ENCODE results near the gene TRIM5.
"Not testable (repeated sequence)": the region's sequence is repeated elsewhere in the genome, so short reads cannot be mapped to it uniquely, and the experiment has no call there.

Gene TRIM5

DNA sequence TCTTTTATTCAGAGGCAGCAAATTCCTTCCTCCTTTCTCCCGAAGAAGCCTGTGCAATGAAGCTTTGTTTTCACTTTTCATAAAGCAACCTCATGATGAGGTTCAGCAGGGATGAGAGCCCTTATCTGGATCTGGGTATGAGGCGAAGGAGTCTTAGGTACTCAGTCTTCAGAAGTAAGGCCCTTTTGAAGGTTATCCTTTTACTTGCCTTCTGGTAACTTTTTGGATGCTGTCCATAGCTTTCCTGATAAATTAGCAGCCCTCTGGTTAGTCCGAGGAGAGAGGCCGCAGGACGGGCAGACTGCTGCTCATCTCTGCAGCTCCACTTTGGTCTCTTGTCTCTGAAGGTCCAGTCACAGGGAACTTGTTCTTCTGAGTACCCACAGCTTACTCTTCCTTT is 5.9 kb upstream of the TRIM5 start:
- TF ChIP-seq, protein P1, sequence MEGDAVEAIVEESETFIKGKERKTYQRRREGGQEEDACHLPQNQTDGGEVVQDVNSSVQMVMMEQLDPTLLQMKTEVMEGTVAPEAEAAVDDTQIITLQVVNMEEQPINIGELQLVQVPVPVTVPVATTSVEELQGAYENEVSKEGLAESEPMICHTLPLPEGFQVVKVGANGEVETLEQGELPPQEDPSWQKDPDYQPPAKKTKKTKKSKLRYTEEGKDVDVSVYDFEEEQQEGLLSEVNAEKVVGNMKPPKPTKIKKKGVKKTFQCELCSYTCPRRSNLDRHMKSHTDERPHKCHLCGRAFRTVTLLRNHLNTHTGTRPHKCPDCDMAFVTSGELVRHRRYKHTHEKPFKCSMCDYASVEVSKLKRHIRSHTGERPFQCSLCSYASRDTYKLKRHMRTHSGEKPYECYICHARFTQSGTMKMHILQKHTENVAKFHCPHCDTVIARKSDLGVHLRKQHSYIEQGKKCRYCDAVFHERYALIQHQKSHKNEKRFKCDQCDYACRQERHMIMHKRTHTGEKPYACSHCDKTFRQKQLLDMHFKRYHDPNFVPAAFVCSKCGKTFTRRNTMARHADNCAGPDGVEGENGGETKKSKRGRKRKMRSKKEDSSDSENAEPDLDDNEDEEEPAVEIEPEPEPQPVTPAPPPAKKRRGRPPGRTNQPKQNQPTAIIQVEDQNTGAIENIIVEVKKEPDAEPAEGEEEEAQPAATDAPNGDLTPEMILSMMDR (IDR thresholded peaks at IDR 0.05; ENCODE audit: insufficient read depth, low read length, missing control alignments), result no peak
- no peak for DNase-seq (ENCODE audit: low read depth, low spot score)
- CTCF ChIA-PET, result interaction anchor here (1.2 to 2.3 kb wide), 3 partner anchors 84 to 214 kb away, joined by 3 to 6 read pairs (median 5); no protein-coding TSS in a partner anchor
- H3K4me3 ChIP-seq (ENCODE audit: low read depth, low read length), result peak overlapping the region; percentile 58
- POLR2A ChIA-PET, result interaction anchor here (0.9 kb wide), 1 partner anchor 9 kb away, joined by 3 read pairs; no protein-coding TSS in a partner anchor

DNA sequence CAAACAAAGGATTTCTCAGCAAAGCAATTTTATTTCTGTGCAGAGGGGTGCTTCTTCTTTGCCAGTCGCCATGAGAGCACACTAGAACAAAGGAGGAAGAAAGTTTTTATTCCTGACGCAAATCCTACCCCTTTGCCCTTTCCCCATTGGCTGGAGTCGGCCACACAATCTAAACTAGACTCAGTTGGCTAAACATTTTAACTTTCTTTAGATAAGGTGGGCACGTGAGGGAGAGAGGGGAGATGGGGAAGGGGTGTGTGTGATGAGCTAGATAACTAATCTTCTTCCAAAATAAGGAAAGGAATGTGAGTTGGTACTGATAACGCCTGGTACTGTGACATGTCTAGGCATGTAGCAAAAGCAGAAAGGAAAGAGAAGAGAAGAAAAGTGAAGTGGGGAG is 5.3 kb upstream of the TRIM5 start:
- POLR2A ChIA-PET, result interaction anchor here (0.9 kb wide), 1 partner anchor 9 kb away, joined by 3 read pairs; no protein-coding TSS in a partner anchor
- H3K4me3 ChIP-seq (ENCODE audit: low read depth, low read length), result peak overlapping the region; percentile 58
- DNase-seq (ENCODE audit: low read depth, low spot score), result no peak
- TF ChIP-seq, protein P1 (IDR thresholded peaks at IDR 0.05; ENCODE audit: insufficient read depth, low read length, missing control alignments), result no peak
- CTCF ChIA-PET, result interaction anchor here (1.2 to 2.3 kb wide), 4 partner anchors 28 to 214 kb away, joined by 3 to 6 read pairs (median 4); no protein-coding TSS in a partner anchor

DNA sequence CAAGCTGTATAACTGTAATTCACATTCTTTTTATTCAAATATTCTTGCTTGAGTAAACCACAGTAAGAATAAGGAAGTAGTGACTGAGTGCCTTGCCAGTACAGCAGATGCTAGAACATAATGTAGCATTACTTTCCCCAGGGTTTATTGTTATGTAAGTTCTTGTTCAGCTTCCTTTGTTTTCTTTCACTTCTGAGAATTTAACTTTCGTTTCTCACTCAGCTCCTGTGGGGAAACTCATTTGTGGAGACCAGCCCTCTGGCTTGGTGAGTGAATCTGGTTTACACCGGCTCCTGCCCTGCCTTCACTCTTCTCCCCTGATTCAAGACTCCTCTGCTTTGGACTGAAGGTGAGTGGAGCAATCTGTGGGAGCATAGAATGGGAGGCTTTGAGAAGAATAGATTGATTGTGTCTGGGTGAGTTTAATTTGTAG is 4.7 kb upstream of the TRIM5 start, which contains the start of gene TRIM22:
TRIM22 (plus strand) TSS at position 240 of the 433 bp plus-strand sequence. CDS start 6,443 bp downstream, outside the sequence.
- DNase-seq (ENCODE audit: low read depth, low spot score), result peak; percentile 36
- ChIA-PET CTCF (interaction anchor here (1.2 to 2.3 kb wide), 5 partner anchors 29 to 213 kb away, joined by 3 to 6 read pairs (median 4); no protein-coding TSS in a partner anchor), POLR2A (interaction anchor here (0.5 to 0.6 kb wide), 2 partner anchors 13 to 322 kb away, joined by 3 read pairs; no protein-coding TSS in a partner anchor)
- H3K4me3 ChIP-seq (ENCODE audit: low read depth, low read length), result peak within 1 kb of the TSS; percentile 58
- TF ChIP-seq, protein P1 (IDR thresholded peaks at IDR 0.05; ENCODE audit: insufficient read depth, low read length, missing control alignments), result no peak

- no peak for DNase-seq (ENCODE audit: low read depth, low spot score)
- TF ChIP-seq, protein P1 (IDR thresholded peaks at IDR 0.05; ENCODE audit: insufficient read depth, low read length, missing control alignments), result no peak
- POLR2A ChIA-PET, result no interaction called here
- H3K4me3 ChIP-seq (ENCODE audit: low read depth, low read length), result no peak overlapping the region
- CTCF ChIA-PET, result interaction anchor here (1.7 kb wide), 1 partner anchor 85 kb away, joined by 3 read pairs; no protein-coding TSS in a partner anchor
These were observed 3.6 kb upstream of the TRIM5 start for GRCh38 chr11:5688482-5688881.

GRCh38 chr11:5686426-5686825 is 1.6 kb upstream of the TRIM5 start:
- H3K4me3 ChIP-seq (ENCODE audit: low read depth, low read length), result no peak overlapping the region
- ChIA-PET CTCF (no interaction called here), POLR2A (no interaction called here)
- TF ChIP-seq, protein P1 (IDR thresholded peaks at IDR 0.05; ENCODE audit: insufficient read depth, low read length, missing control alignments), result no peak
- DNase-seq (ENCODE audit: low read depth, low spot score), result no peak

- POLR2A ChIA-PET, result interaction anchor here (1.5 kb wide), 1 partner anchor 64 kb away, joined by 9 read pairs; no protein-coding TSS in a partner anchor
- CTCF ChIA-PET, result interaction anchor here (0.7 to 2.2 kb wide), 14 partner anchors 9 to 208 kb away, joined by 3 to 9 read pairs (median 4); no protein-coding TSS in a partner anchor
- no peak for DNase-seq (ENCODE audit: low read depth, low spot score)
- TF ChIP-seq, protein P1 (IDR thresholded peaks at IDR 0.05; ENCODE audit: insufficient read depth, low read length, missing control alignments), result no peak
- H3K4me3 ChIP-seq (ENCODE audit: low read depth, low read length), result peak overlapping the region; percentile 63
These were observed 733 bp downstream of the TRIM5 start for GRCh38 chr11:5684036-5684645.

- CTCF ChIA-PET, result interaction anchor here (0.9 to 2.2 kb wide), 6 partner anchors 9 to 208 kb away, joined by 3 to 9 read pairs (median 4); no protein-coding TSS in a partner anchor
- DNase-seq (ENCODE audit: low read depth, low spot score); POLR2A ChIA-PET: not testable (repeated sequence)
- peak overlapping the region; percentile 18 for H3K4me3 ChIP-seq (ENCODE audit: low read depth, low read length)
These were observed 1.3 kb downstream of the TRIM5 start for GRCh38 chr11:5683620-5684019.

DNA sequence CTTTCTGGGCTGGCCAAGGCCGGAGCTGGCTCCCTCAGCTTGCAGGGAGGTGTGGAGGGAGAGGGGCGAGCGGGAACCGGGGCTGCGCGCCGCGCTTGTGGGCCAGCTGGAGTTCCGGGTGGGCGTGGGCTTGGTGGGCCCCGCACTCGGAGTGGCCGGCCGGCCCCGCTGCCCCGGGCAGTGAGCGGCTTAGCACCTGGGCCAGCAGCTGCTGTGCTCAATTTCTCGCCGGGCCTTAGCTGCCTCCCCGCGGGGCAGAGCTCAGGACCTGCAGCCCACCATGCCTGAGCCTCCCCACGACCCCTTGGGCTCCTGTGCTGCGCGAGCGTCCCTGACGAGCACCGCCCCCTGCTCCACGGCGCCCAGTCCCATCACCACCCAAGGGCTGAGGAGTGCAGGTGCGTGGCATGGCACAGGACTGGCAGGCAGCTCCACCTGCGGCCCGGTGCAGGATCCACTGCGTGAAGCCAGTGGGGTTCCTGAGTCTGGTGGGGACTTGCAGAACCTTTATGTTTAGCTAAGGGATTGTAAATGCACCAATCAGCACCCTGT is 1.9 kb downstream of the TRIM5 start:
- H3K4me3 ChIP-seq (ENCODE audit: low read depth, low read length); POLR2A ChIA-PET; DNase-seq (ENCODE audit: low read depth, low spot score); CTCF ChIA-PET: not testable (repeated sequence)
